ENCODE measurements around the gene KMT5B. TPM values are rescaled to one million over a fixed set of nuclear protein-coding genes. Genes with fewer than 3 reads are reported as not detected.

KMT5B gene
- total and polyA plus RNA-seq, 2 of the 4 experiments (the other 2 are of a cell fraction): 11.2 to 13.4 TPM

- no peak overlapping the region for H2BK15ac ChIP-seq (ENCODE audit: low read depth, low read length)
- H3K4me2 ChIP-seq (ENCODE audit: low read depth, low read length): no peak overlapping the region
- peaks cover 18 to 55% of the 10 kb centered on the region in 2 experiments for H3K79me1 ChIP-seq (ENCODE audit: low read depth in 1 of 2, low read length in 2 of 2)
- TF ChIP-seq ELK1 (IDR thresholded peaks at IDR 0.05; ENCODE audit: borderline replicate concordance, low read depth, low read length): no peak
- no peak for TF ChIP-seq RAD21 (IDR thresholded peaks at IDR 0.05; ENCODE audit: low read length)
- TF ChIP-seq NFE2L2 (IDR thresholded peaks at IDR 0.05; ENCODE audit: low read depth, low read length): no peak
- H4K8ac ChIP-seq (ENCODE audit: low read depth in 2 of 2, low read length in 2 of 2): no peak overlapping the region
- dilution Hi-C loops (cut with HindIII; ENCODE audit: low sequenced_read_pairs, unreplicated experiment): no loop called here
- no peak overlapping the region for H2AK9ac ChIP-seq (replicated peaks; ENCODE audit: low read depth, low read length, poor library complexity)
- H4K5ac ChIP-seq (ENCODE audit: low read depth, low read length): no peak overlapping the region
- H3K9me1 ChIP-seq (ENCODE audit: insufficient read depth, low read length): no peaks in the 10 kb centered on the region; the same call in 1 of the 2 replicates
- DNase-seq: no peak
- H3K4ac ChIP-seq (ENCODE audit: low read depth, low read length): no peak overlapping the region
- no peak overlapping the region for H2AK5ac ChIP-seq (ENCODE audit: low read depth, low read length)
- in situ Hi-C loops (cut with MboI; ENCODE audit: low sequenced_read_pairs): no loop called here
- no peak overlapping the region for H3K56ac ChIP-seq (ENCODE audit: extremely low read depth, insufficient read depth, low read length)
- POLR2A ChIA-PET (ENCODE audit: unreplicated experiment): no interaction called here
- no CpG with 5 or more reads among the region's 7 CpGs for WGBS, 2 experiments (ENCODE audit: extremely low coverage in 2 of 2, insufficient read length in 1 of 2)
- no peak overlapping the region for H3K18ac ChIP-seq (ENCODE audit: low read depth, low read length)
- no TSS peak for BruUV-seq (replicated peaks)
- H4K20me1 ChIP-seq (ENCODE audit: insufficient read depth, low read length): peaks cover 20% of the 10 kb centered on the region; the same call in 1 of the 2 replicates
- no peaks in the 10 kb centered on the region for H3K27me3 ChIP-seq (ENCODE audit: control insufficient read depth, insufficient read depth, low read length)
- intact Hi-C loops (cut with micrococcal nuclease): loop anchor here (5.0 kb wide), 1 partner anchor 104 kb away; the partner anchor contains the start of gene ALDH3B1
- ATAC-seq (ENCODE audit: low read depth): no peak
- H4K91ac ChIP-seq (ENCODE audit: insufficient read depth, low read depth, low read length): no peak overlapping the region
- no peak overlapping the region for H2BK5ac ChIP-seq (ENCODE audit: low read depth, low read length, poor library complexity, severe bottlenecking)
- CTCF ChIA-PET: interaction anchor here (0.6 kb wide), 1 partner anchor 14 kb away, joined by 4 read pairs; no protein-coding TSS in a partner anchor
- no peak overlapping the region for H3K9ac ChIP-seq (ENCODE audit: low read depth, low read length)
- H3K4me1 ChIP-seq (ENCODE audit: control insufficient read depth, insufficient read depth, low read length): peaks cover 7% of the 10 kb centered on the region
- H2BK20ac ChIP-seq (ENCODE audit: low read depth, low read length): no peak overlapping the region
- H3K4me3 ChIP-seq (ENCODE audit: insufficient read depth, low read depth, low read length): no peak overlapping the region
- H3K14ac ChIP-seq (replicated peaks; ENCODE audit: low read depth, low read length): no peak overlapping the region
- H3K36me3 ChIP-seq (ENCODE audit: control insufficient read depth, insufficient read depth, low read length): no peaks in the 10 kb centered on the region
- no peak overlapping the region for H2BK120ac ChIP-seq (ENCODE audit: low read depth, low read length)
- no peak overlapping the region for H3K23ac ChIP-seq (ENCODE audit: low read depth, low read length)
- no peak overlapping the region for H2AFZ ChIP-seq (replicated peaks; ENCODE audit: low read length, poor library complexity)
- H3K9me3 ChIP-seq (ENCODE audit: control insufficient read depth, insufficient read depth, low read length): no peaks in the 10 kb centered on the region
- no peak overlapping the region for H3K27ac ChIP-seq (ENCODE audit: insufficient read depth, low read length)
Measured at GRCh38 chr11:68116126-68116525, 97.0 kb downstream of the KMT5B start.

All from IMR-90 (cell line).